Measurements from ENCODE around the gene MKRN2OS. TPM values are rescaled to one million over a fixed set of nuclear protein-coding genes. Genes with fewer than 3 reads are reported as not detected.

The MKRN2OS gene
- total and polyA plus RNA-seq, 10 of the 15 experiments (the other 5 are each of a cell fraction or from before 2014, with no cell fraction given) = 0.20 to 1.0 (median 0.40) TPM; not detected in 4

DNA sequence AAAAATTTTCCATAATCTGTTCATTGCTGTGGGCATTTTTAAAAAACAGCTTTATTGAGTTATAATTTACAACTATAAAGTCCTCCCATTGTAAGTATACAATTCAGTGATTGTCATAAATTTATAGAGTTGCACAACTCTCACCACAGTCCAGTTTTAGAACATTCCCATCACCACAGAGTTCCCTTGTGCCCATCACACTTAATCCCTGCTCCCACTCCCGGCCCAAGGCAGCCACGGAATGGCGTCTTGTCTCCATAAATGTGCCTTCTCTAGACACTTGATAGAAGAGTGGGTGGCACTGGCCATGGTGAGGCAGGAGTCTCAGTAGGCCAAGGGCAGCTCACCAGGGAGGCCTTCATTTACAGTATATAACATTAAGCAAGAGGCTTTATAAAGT is 54.8 kb downstream of the MKRN2OS start:
- ChIA-PET RAD21 (ENCODE audit: unreplicated experiment) (interaction anchor here (1.0 kb wide), 1 partner anchor 355 kb away, joined by 3 read pairs; no protein-coding TSS in a partner anchor), CTCF (no interaction called here), POLR2A (no interaction called here), SMC1A (ENCODE audit: uncharacterized antibody, unreplicated experiment) (interaction anchor here (0.7 kb wide), 1 partner anchor 250 kb away, joined by 3 read pairs; no protein-coding TSS in a partner anchor)
- Histone ChIP-seq H3K9me3 (replicated peaks; ENCODE audit: control insufficient read depth, insufficient read depth, low read length) (no peaks in the 10 kb centered on the region), H3K4me1 (ENCODE audit: control insufficient read depth, insufficient read depth, low read length) (no peaks in the 10 kb centered on the region), H3K27me3 (replicated peaks in 1 of 2; ENCODE audit: control insufficient read depth in 2 of 2, insufficient read depth in 2 of 2, low read length in 1 of 2) (no peaks in the 10 kb centered on the region), H3K27ac (ENCODE audit: control insufficient read depth, insufficient read depth) (no peak overlapping the region), H3K9ac (ENCODE audit: control insufficient read depth, insufficient read depth, low read length) (no peak overlapping the region), H3K4me2 (ENCODE audit: control insufficient read depth, insufficient read depth) (no peak overlapping the region), H2AFZ (ENCODE audit: control insufficient read depth, low read depth, low read length) (no peak overlapping the region), H3K79me2 (ENCODE audit: control insufficient read depth, insufficient read depth, low read length) (peaks cover 6% of the 10 kb centered on the region), H4K20me1 (ENCODE audit: control insufficient read depth, insufficient read depth) (no peaks in the 10 kb centered on the region), H3K4me3 (no peak overlapping the region), H3K36me3 (ENCODE audit: control insufficient read depth in 2 of 2, insufficient read depth in 2 of 2, low read length in 1 of 2) (peaks cover 0 to under 1% of the 10 kb centered on the region in 2 experiments; a peak in 2 of 4 replicates)
- in situ Hi-C loops (cut with MboI) = no loop called here
- WGBS (ENCODE audit: insufficient coverage, insufficient replicate concordance, low lambda C conversion rate, missing lambda C conversion rate) = 100% methylated on average over 3 of the region's 3 CpGs
- no TSS peak for BruUV-seq (replicated peaks)
- intact Hi-C loops (cut with micrococcal nuclease; ENCODE audit: unreplicated experiment) = no loop called here
- TF ChIP-seq, protein P1, sequence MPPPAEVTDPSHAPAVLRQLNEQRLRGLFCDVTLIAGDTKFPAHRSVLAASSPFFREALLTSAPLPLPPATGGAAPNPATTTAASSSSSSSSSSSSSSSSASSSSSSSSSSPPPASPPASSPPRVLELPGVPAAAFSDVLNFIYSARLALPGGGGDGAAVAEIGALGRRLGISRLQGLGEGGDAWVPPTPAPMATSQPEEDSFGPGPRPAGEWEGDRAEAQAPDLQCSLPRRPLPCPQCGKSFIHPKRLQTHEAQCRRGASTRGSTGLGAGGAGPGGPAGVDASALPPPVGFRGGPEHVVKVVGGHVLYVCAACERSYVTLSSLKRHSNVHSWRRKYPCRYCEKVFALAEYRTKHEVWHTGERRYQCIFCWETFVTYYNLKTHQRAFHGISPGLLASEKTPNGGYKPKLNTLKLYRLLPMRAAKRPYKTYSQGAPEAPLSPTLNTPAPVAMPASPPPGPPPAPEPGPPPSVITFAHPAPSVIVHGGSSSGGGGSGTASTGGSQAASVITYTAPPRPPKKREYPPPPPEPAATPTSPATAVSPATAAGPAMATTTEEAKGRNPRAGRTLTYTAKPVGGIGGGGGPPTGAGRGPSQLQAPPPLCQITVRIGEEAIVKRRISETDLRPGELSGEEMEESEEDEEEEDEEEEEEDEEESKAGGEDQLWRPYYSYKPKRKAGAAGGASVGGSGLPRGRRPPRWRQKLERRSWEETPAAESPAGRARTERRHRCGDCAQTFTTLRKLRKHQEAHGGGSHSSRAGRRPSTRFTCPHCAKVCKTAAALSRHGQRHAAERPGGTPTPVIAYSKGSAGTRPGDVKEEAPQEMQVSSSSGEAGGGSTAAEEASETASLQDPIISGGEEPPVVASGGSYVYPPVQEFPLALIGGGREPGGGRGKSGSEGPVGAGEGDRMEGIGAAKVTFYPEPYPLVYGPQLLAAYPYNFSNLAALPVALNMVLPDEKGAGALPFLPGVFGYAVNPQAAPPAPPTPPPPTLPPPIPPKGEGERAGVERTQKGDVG (CRISPR knock-in tag; IDR thresholded peaks at IDR 0.05) = no peak
- no peak for TF ChIP-seq HDGF (IDR thresholded peaks at IDR 0.05)
- TF ChIP-seq, protein P2, sequence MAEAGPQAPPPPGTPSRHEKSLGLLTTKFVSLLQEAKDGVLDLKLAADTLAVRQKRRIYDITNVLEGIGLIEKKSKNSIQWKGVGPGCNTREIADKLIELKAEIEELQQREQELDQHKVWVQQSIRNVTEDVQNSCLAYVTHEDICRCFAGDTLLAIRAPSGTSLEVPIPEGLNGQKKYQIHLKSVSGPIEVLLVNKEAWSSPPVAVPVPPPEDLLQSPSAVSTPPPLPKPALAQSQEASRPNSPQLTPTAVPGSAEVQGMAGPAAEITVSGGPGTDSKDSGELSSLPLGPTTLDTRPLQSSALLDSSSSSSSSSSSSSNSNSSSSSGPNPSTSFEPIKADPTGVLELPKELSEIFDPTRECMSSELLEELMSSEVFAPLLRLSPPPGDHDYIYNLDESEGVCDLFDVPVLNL (IDR thresholded peaks at IDR 0.05; ENCODE audit: low read depth, low read length) = no peak
- no peak for TF ChIP-seq YY1 (IDR thresholded peaks at IDR 0.05; ENCODE audit: low read depth, low read length)
- TF ChIP-seq ZNF274 (IDR thresholded peaks at IDR 0.05; ENCODE audit: insufficient read depth, insufficient read length) = no peak
- no peak for TF ChIP-seq NFXL1 (IDR thresholded peaks at IDR 0.05; ENCODE audit: borderline replicate concordance)
- TF ChIP-seq BMI1 (IDR thresholded peaks at IDR 0.05; ENCODE audit: borderline replicate concordance) = no peak
- TF ChIP-seq ZNF217 (IDR thresholded peaks at IDR 0.05) = no peak
- TF ChIP-seq, protein P3, sequence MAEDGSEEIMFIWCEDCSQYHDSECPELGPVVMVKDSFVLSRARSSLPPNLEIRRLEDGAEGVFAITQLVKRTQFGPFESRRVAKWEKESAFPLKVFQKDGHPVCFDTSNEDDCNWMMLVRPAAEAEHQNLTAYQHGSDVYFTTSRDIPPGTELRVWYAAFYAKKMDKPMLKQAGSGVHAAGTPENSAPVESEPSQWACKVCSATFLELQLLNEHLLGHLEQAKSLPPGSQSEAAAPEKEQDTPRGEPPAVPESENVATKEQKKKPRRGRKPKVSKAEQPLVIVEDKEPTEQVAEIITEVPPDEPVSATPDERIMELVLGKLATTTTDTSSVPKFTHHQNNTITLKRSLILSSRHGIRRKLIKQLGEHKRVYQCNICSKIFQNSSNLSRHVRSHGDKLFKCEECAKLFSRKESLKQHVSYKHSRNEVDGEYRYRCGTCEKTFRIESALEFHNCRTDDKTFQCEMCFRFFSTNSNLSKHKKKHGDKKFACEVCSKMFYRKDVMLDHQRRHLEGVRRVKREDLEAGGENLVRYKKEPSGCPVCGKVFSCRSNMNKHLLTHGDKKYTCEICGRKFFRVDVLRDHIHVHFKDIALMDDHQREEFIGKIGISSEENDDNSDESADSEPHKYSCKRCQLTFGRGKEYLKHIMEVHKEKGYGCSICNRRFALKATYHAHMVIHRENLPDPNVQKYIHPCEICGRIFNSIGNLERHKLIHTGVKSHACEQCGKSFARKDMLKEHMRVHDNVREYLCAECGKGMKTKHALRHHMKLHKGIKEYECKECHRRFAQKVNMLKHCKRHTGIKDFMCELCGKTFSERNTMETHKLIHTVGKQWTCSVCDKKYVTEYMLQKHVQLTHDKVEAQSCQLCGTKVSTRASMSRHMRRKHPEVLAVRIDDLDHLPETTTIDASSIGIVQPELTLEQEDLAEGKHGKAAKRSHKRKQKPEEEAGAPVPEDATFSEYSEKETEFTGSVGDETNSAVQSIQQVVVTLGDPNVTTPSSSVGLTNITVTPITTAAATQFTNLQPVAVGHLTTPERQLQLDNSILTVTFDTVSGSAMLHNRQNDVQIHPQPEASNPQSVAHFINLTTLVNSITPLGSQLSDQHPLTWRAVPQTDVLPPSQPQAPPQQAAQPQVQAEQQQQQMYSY (CRISPR knock-in tag; IDR thresholded peaks at IDR 0.05) = no peak
- TF ChIP-seq GATAD2B (conservative IDR thresholded peaks at IDR 0.05; ENCODE audit: low read depth) = no peak
- no peak for FAIRE-seq
- ATAC-seq = no peak
- DNase-seq (ENCODE audit: low read depth, low spot score) = no peak
